Measurements from ENCODE around the gene SQSTM1. TPM values are rescaled to one million over a fixed set of nuclear protein-coding genes. Genes with fewer than 3 reads are reported as not detected.
A peak's percentile ranks its signal among the peaks of the same experiment; 100 is the strongest.

The SQSTM1 gene
- total and polyA plus RNA-seq, 2 donors (not counting 1 experiment from before 2014, with no cell fraction given), result 72.2 to 400 TPM

DNA sequence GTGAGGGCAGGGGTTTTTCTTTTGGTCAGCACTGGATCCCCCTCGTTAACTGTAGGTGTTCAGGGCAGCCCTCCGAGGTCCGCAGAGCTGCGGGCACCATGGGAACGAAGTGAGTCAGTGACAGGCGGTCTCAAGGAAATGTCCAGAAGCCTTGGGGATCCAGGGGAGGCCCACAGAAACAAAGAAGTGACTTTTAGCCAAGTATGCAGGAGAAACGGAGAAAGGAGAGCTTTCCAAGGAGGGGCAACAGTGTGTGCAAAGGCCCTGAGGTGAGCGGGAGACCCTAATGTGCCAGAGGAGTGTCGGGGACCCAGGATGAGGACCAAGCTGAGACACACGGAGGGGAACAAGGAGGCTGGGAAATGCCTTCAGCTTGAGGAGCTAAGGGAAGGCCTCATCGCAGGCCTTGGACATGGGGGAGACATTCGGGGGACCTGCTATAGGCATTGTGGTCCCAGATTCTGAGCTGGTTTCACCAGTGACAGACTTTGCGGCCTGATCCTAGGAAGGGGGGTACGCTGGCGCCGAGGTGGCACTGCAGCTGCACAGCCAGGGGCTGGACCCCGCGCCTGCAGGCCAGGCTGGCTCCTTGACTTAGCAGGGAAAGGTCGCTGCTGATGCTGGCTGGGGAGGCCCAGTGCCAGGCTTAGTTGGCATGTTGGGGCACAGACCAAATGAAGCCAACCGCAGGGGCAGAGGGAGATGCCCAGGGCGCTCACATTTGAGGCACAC is 23.7 kb upstream of the SQSTM1 start:
- no peak for ATAC-seq (ENCODE audit: low read depth)
- ChIA-PET CTCF (interaction anchor here (0.9 to 2.2 kb wide), 7 partner anchors 17 to 178 kb away, joined by 3 to 17 read pairs (median 4); partner anchors contain the start of gene HNRNPH1), POLR2A (interaction anchor here (2.7 kb wide), 1 partner anchor 22 kb away, joined by 8 read pairs; no protein-coding TSS in a partner anchor)
- H3K4me3 Mint-ChIP-seq, result peak overlapping the region; percentile 70
- peak overlapping the region; percentile 74 for H3K9ac ChIP-seq (ENCODE audit: low read length)
- peaks cover 9% of the 10 kb centered on the region for H3K79me2 ChIP-seq (ENCODE audit: control insufficient read depth, insufficient read depth, low read length)
- H3K27me3 Mint-ChIP-seq, result no peaks in the 10 kb centered on the region
- peak overlapping the region in 3 of 5 experiments; percentile 63 to 68 (median 64) for H3K4me3 ChIP-seq (ENCODE audit: control extremely low read depth in 1 of 5, extremely low read depth in 1 of 5, insufficient read depth in 1 of 5, low read depth in 2 of 5, low read length in 4 of 5)
- peaks cover 28 to 37% of the 10 kb centered on the region in 2 donors for H3K4me1 ChIP-seq (ENCODE audit: control insufficient read depth in 2 of 2, insufficient read depth in 2 of 2, low read length in 2 of 2)
- 92% methylated on average over 19 of the region's 21 CpGs for WGBS (ENCODE audit: insufficient coverage)
- H2AFZ ChIP-seq (ENCODE audit: insufficient read depth, low read depth, low read length, poor library complexity, severe bottlenecking), result peak overlapping the region; percentile 72
- H3K9me3 ChIP-seq (ENCODE audit: control extremely low read depth in 1 of 3, control insufficient read depth in 2 of 3, insufficient read depth in 1 of 3, low read length in 2 of 3), result no peaks in the 10 kb centered on the region
- peak overlapping the region; percentile 70 for H3K27ac Mint-ChIP-seq
- no peaks in the 10 kb centered on the region for H3K27me3 ChIP-seq (replicated peaks in 1 of 4; ENCODE audit: control extremely low read depth in 1 of 4, control insufficient read depth in 3 of 4, insufficient read depth in 4 of 4, low read length in 3 of 4)
- peak; percentile 30 for DNase-seq
- H3K4me2 ChIP-seq (replicated peaks; ENCODE audit: low read depth, low read length, poor library complexity, severe bottlenecking), result peak overlapping the region; percentile 90
- peaks cover 33% of the 10 kb centered on the region for H3K4me1 Mint-ChIP-seq
- TF ChIP-seq EZH2 (IDR thresholded peaks at IDR 0.05; ENCODE audit: borderline replicate concordance, insufficient read depth, low read depth, low read length, poor library complexity, severe bottlenecking), result no peak
- TF ChIP-seq, protein P1, sequence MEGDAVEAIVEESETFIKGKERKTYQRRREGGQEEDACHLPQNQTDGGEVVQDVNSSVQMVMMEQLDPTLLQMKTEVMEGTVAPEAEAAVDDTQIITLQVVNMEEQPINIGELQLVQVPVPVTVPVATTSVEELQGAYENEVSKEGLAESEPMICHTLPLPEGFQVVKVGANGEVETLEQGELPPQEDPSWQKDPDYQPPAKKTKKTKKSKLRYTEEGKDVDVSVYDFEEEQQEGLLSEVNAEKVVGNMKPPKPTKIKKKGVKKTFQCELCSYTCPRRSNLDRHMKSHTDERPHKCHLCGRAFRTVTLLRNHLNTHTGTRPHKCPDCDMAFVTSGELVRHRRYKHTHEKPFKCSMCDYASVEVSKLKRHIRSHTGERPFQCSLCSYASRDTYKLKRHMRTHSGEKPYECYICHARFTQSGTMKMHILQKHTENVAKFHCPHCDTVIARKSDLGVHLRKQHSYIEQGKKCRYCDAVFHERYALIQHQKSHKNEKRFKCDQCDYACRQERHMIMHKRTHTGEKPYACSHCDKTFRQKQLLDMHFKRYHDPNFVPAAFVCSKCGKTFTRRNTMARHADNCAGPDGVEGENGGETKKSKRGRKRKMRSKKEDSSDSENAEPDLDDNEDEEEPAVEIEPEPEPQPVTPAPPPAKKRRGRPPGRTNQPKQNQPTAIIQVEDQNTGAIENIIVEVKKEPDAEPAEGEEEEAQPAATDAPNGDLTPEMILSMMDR (IDR thresholded peaks at IDR 0.05), result no peak
- H3K9me3 Mint-ChIP-seq (ENCODE audit: insufficient read depth), result no peaks in the 10 kb centered on the region
- H4K20me1 ChIP-seq (ENCODE audit: control insufficient read depth, insufficient read depth, low read length, poor library complexity, severe bottlenecking), result peaks cover 26% of the 10 kb centered on the region
- intact Hi-C loops (cut with micrococcal nuclease), result loop anchor here (1.0 to 2.0 kb wide), 4 partner anchors 34 to 174 kb away; partner anchors contain the start of genes CANX, HNRNPH1 and MAML1
- H3K36me3 ChIP-seq (replicated peaks in 1 of 2; ENCODE audit: control extremely low read depth in 1 of 2, control insufficient read depth in 1 of 2, extremely low read depth in 1 of 2, insufficient read depth in 2 of 2, low read length in 1 of 2), result peaks cover 0 to 31% of the 10 kb centered on the region in 2 experiments
- peak overlapping the region; percentile 41 to 66 for H3K27ac ChIP-seq (ENCODE audit: low read length in 2 of 2)

DNA sequence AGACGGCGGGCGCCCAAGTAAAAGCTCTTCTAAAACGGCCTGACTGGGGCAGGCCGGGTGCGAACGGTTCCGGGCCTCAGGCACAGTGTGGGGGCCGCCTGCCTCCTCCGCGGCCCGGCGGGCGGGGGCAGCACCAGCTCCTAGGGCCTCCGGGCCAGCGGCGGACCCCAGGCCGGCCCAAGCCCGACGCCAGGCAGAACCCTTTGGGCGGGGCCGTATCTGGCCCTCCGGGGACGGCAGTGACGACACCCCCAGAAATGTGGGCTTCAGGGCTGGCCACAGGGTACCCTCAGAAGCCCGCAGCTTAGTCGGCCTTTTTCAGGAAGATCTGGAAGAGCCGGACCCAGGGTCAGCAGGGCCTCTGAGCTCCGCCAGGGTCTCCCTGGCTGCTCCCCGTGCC is 23.0 kb upstream of the SQSTM1 start:
- Mint-ChIP-seq H3K4me1 (peaks cover 34% of the 10 kb centered on the region), H3K27me3 (no peaks in the 10 kb centered on the region), H3K4me3 (peak overlapping the region; percentile 70), H3K9me3 (ENCODE audit: insufficient read depth) (no peaks in the 10 kb centered on the region), H3K27ac (no peak overlapping the region)
- Histone ChIP-seq H3K9ac (ENCODE audit: low read length) (no peak overlapping the region), H3K79me2 (ENCODE audit: control insufficient read depth, insufficient read depth, low read length) (peaks cover 15% of the 10 kb centered on the region), H3K4me1 (ENCODE audit: control insufficient read depth in 2 of 2, insufficient read depth in 2 of 2, low read length in 2 of 2) (peaks cover 28 to 40% of the 10 kb centered on the region in 2 donors), H3K4me3 (ENCODE audit: control extremely low read depth in 1 of 5, extremely low read depth in 1 of 5, insufficient read depth in 1 of 5, low read depth in 2 of 5, low read length in 4 of 5) (no peak overlapping the region), H3K27ac (ENCODE audit: low read length in 2 of 2) (no peak overlapping the region), H3K9me3 (ENCODE audit: control extremely low read depth in 1 of 3, control insufficient read depth in 2 of 3, insufficient read depth in 1 of 3, low read length in 2 of 3) (no peaks in the 10 kb centered on the region), H3K27me3 (replicated peaks in 1 of 4; ENCODE audit: control extremely low read depth in 1 of 4, control insufficient read depth in 3 of 4, insufficient read depth in 4 of 4, low read length in 3 of 4) (no peaks in the 10 kb centered on the region), H3K4me2 (replicated peaks; ENCODE audit: low read depth, low read length, poor library complexity, severe bottlenecking) (no peak overlapping the region), H4K20me1 (ENCODE audit: control insufficient read depth, insufficient read depth, low read length, poor library complexity, severe bottlenecking) (peaks cover 33% of the 10 kb centered on the region), H2AFZ (ENCODE audit: insufficient read depth, low read depth, low read length, poor library complexity, severe bottlenecking) (no peak overlapping the region), H3K36me3 (replicated peaks in 1 of 2; ENCODE audit: control extremely low read depth in 1 of 2, control insufficient read depth in 1 of 2, extremely low read depth in 1 of 2, insufficient read depth in 2 of 2, low read length in 1 of 2) (peaks cover 0 to 31% of the 10 kb centered on the region in 2 experiments)
- intact Hi-C loops (cut with micrococcal nuclease), result loop anchor here (2.0 kb wide), 1 partner anchor 175 kb away; the partner anchor contains the start of gene HNRNPH1
- TF ChIP-seq, protein P1 (IDR thresholded peaks at IDR 0.05), result no peak
- TF ChIP-seq EZH2 (IDR thresholded peaks at IDR 0.05; ENCODE audit: borderline replicate concordance, insufficient read depth, low read depth, low read length, poor library complexity, severe bottlenecking), result no peak
- DNase-seq (no peak), ATAC-seq (ENCODE audit: low read depth) (no peak)
- 98% methylated on average over 28 of the region's 30 CpGs for WGBS (ENCODE audit: insufficient coverage)
- CTCF ChIA-PET, result interaction anchor here (0.9 to 1.8 kb wide), 4 partner anchors 16 to 177 kb away, joined by 3 to 4 read pairs (median 4); partner anchors contain the start of gene HNRNPH1
- POLR2A ChIA-PET, result no interaction called here

Data from B cell (primary cell).